Fibroblast of skin of abdomen (primary cell): ENCODE measurements around the gene SETD7.

ENCODE experiments used
- DNase-seq: peaks from one replicate; pipeline ENCODE4 v3.0.0-alpha.2; 2013

SETD7 gene

GRCh38 chr4:139547979-139548378 lies 8.0 kb downstream of the SETD7 start:
- no peak for DNase-seq

- DNase-seq, result no peak
Measured at GRCh38 chr4:139540632-139541031, 15.4 kb downstream of the SETD7 start.

- DNase-seq, result peak; percentile 8
Measured at GRCh38 chr4:139540161-139540560, 15.9 kb downstream of the SETD7 start.

- no peak for DNase-seq
Measured at GRCh38 chr4:139537292-139537691, 18.7 kb downstream of the SETD7 start.

GRCh38 chr4:139535871-139536234 lies 20.2 kb downstream of the SETD7 start:
- DNase-seq, result no peak

DNA sequence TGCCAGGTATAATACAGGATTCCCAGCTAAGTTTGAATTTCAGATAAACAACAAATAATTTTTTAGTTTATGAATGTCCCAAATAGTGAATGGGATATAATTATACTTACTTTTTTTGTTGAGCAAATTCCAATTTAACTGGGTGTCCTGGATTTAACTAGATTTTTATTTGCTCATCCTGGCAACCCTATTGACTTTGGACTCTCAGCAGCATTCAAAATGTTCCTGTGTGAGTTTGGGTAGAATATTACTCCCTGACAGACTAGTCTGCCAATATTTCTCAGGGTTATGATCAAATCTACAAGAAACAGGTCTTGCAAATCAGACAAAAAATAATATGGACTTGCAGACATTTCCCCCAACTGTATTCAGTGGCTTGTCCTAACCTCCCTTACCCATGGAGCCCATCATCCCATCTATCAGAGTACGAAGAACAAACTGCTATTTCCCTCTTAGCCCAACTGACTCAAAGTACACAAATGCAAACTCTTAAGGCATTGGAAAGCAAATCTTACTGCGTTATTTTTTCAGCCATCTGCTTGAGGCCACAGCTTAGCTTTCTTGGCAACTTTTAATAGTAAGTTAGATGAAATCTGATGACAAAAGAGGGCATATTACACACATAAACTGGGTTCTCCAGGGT lies 20.7 kb downstream of the SETD7 start:
- no peak for DNase-seq

DNA sequence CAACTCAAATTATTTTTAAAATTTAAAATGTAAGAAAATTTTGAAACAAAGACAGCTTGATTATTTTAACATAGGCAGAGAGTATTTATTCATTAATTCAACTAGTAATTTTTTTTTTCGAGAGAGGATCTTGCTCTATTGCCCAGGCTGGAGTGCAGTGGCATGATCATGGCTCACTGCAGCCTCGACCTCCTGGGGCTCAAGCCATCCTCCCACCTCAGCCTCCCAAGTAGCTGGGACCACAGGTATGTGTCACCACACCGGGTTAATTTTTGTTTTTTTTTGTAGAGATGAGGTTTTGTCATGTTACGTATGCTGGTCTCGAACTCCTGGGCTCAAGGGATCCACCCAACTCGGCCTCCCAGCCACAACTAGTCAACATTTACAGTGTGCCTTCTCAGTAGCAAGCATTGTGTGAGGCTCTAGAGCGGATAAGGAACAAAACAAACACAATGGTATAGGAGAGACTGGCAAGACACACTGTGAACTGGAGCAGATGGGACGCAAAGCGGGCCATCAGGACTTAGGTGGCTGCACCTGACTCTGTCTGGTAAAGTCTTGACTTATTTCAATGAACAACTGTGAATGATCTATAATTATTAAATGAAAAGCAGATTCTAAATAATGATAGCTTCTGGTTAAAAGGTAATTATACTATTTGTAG lies 21.6 kb downstream of the SETD7 start:
- DNase-seq, result no peak

DNA sequence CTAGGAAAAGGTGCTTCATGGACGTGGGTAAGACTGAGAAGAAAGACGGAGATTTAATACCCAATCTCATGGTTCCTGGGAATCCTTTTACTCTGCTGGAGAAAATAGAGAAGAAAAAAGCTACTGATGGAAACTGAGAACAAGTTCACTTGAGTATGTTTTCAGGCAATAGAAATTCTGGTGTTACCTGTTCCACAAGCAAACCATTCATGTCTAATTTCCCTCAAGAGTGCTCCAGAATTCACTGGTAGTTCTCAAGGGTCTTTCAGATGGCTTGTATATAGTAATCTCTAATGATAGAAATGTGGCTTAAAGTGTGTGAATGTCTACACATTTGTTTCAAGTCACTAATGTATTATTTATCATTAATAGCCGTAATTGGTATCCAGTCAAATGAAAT lies 22.5 kb downstream of the SETD7 start:
- no peak for DNase-seq

GRCh38 chr4:139532947-139533346 lies 23.1 kb downstream of the SETD7 start:
- no peak for DNase-seq

GRCh38 chr4:139530833-139531427 lies 25.1 kb downstream of the SETD7 start:
- DNase-seq, result peak; percentile 31

DNA sequence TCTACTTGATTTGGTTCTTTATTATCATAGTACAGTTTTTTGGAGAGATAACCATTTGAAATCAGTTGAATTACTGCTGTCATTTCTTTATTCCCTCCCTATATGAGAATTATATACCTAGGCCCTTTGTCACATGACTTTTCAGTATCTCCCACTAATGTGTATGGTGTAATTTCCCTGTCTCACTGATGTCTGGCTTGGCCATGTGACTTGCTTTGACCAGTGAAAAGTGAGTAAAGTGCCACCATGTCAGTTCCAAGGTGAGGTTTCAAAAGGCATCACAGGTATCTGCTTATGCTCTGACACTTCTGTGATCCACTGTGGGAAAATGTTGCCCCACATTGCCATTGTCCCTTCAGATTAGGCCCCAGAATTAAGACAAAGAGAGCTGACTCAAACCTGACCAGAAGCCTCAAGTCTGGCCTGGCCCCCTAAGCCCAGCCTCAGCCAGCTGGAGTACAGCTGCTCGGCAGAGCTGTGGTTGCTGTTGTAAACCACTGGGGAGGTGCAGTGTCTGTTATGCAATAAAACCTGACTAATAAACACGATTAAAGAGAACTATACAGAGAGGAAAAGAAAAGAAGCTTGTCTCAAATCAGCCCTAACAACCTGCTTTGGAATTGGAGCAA lies 27.5 kb downstream of the SETD7 start:
- DNase-seq, result peak; percentile 86

DNA sequence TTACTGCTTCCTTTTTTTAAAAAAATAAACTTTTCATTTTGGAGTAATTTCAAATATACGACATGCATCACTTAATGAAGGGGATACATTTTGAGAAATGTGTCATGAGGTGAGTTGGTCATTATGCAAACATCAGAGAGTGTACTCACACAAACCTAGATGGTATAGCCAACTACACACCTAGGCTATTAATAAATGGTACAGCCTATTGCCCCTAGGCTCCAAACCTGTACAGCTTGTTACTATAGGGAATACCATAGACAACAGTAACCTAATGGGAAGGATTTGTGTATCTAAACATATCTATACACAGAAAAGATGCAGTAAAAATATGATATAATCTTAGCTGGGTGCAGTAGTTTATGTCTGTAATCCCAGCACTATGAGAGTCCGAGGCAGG lies 29.1 kb downstream of the SETD7 start:
- DNase-seq, result no peak

- no peak for DNase-seq
Measured at GRCh38 chr4:139525414-139525813, 30.6 kb downstream of the SETD7 start.

DNA sequence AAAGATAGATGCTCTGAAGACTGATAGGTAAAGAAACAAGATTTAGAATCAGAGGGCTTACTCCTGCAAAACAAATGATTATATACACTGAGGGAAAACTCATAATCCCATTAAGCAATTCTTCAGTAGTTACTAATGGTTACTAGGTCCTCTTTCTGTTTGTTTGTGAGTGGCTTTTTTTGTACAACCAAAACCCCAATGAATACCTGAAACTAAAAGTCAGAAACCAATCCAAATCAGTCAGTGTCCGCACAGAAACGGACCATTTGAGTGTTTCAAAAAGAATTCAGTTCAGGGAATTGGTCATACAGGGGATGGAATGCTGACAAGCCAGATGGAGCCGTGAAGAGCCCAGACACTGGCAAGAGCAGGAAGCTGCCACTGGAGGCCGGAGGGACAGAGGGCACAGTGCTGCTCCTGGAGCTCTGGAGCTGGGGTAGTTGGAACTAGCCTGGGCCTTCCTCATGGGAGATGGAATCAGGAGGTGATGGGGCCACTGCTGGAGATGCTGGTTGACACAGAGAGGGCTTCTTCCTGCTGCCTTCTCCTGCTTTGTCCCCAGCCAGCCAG lies 31.9 kb downstream of the SETD7 start:
- peak; percentile 8 for DNase-seq

GRCh38 chr4:139523076-139523475 lies 32.9 kb downstream of the SETD7 start:
- no peak for DNase-seq

GRCh38 chr4:139522457-139522856 lies 33.6 kb downstream of the SETD7 start:
- no peak for DNase-seq

- no peak for DNase-seq
Measured at GRCh38 chr4:139521754-139522401, 34.1 kb downstream of the SETD7 start.

GRCh38 chr4:139515531-139515958 lies 40.5 kb downstream of the SETD7 start:
- no peak for DNase-seq

DNA sequence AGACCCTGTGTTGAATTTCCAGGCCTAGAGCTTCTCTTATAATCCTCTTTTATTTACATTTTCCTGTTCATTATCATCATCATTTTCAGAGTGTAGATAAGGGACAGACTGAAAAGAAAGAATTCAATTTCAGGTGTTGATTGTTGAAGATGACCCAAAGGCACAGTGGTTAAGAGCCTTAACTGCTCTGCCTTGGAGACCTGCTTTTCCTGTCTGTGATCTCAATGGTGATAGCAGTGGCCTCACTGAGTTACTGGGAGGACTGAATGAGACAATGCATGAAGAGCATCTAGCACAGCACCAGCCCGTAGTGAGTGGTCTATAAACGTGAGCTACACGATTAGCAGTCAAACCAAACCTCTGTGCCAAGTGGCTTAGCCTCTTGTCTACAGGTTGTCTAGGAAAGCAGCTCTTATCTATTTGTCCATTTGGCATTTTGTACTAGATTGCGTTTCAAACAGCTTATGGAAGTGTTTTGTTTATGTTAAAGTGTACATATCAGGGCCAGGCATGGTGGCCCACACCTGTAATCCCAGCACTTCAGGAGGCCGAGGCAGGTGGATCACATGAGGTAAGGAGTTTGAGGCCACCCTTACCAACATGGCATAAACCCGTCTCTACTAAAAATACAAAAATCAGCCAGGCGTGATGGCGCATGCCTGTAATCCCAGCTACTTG lies 41.5 kb downstream of the SETD7 start:
- no peak for DNase-seq

DNA sequence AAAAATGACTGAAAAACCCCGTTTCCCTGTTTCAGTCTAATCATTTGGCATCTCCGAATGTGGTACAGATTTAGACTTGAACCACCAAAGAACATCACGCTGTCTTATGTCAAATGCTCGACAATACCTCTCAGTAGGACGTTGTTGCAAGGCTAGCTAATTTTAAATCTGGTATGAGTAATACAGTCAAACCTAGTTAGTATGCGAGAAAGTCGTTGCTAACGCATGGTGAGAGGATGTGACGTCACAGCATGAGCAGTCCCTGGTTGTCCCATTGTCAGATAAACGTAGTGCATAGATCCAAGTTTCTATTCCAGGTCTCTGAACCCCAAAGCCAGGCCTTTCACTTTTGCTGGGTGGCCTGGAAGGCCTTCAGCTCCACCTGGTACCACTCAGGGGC lies 44.7 kb downstream of the SETD7 start:
- no peak for DNase-seq

DNA sequence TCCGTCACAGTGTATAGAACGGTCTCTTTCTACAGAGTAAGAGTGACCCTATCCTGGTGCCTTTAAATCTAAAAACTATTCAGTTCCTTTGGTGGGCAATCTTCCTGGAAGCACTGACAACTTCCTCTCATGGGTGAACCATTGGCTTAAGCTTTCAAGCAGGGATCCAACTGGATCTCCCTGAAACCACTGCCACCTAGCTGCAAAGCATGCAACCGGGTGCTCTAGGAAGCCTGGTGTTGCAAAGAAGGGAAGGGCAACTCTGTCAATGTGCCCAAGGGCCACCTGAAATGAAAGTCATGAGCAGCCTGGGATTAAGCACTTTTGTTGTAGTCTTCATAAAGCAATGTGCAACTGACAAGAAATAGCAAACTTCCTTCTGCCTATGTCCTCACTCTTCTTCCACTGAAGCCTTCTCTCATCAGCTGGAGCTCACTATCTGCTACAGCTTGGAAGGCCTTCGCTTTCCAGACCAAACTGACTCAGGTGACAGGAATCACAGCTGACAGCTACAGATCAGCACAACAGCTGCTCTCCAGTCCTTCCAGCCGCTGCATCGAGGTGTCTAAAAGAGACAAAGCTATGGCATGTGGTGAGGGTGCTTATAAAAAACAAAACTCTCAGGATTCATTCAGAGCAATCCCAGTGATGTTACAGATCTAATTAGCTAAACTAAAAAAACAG lies 46.1 kb downstream of the SETD7 start:
- DNase-seq, result peak; percentile 7
